ENCODE results near the gene EFHD1.

EFHD1 gene, protein sequence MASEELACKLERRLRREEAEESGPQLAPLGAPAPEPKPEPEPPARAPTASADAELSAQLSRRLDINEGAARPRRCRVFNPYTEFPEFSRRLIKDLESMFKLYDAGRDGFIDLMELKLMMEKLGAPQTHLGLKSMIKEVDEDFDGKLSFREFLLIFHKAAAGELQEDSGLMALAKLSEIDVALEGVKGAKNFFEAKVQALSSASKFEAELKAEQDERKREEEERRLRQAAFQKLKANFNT

GRCh38 chr2:232633413-232634205, at the start of gene EFHD1:
TSS of gene EFHD1 (plus strand) at chr2:232633604. CDS start at chr2:232633705, 101 bp downstream.
- DNase-seq (ENCODE audit: low spot score), result peak; percentile 89

GRCh38 chr2:232584238-232584637, 49.2 kb upstream of the EFHD1 start:
- no peak for DNase-seq (ENCODE audit: low spot score)

GRCh38 chr2:232586943-232587505, 46.4 kb upstream of the EFHD1 start:
- no peak for DNase-seq (ENCODE audit: low spot score)

DNA sequence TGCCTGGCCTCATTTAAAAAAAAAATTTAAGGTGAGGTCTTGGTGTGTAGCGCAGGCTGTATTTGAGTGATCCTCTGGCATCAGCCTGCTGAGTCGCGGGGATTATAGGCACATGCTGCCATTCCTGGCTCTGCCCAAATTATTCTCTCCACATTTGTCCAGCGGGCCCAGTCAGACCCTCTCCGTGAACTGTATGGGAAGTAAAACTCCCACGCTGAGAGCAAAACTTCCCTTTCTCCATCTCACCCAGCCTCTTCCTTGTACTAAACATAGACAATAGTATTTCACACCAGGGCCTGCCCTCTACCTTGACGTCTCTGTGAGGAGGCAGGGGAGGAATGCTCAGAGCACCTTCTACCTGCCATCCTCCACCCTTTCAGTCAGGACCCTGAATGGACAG, 45.9 kb upstream of the EFHD1 start:
- DNase-seq (ENCODE audit: low spot score), result no peak

- DNase-seq (ENCODE audit: low spot score), result no peak
Measured at GRCh38 chr2:232588031-232588430, 45.4 kb upstream of the EFHD1 start.

GRCh38 chr2:232588680-232589585, 44.5 kb upstream of the EFHD1 start:
- no peak for DNase-seq (ENCODE audit: low spot score)

GRCh38 chr2:232592772-232593395, 40.5 kb upstream of the EFHD1 start:
- DNase-seq (ENCODE audit: low spot score), result no peak

DNA sequence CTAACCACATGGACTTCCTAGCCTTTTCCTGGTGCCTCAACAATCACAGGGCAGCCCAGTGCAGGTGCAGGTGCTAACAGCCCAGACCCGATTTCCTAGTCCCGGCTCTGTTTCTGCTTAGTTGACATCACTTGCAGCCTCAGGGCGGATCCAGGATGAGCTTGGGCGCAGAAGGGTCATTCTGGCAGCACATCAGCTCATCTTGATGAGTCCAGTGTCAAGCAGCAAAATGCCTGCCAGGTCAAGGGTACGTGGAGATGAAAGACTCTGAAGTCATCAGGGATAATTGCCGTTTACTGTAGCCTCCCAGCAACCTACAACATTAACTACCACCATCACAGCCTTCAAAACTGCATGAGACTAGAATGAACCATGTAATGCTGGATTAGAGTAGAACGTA, 39.4 kb upstream of the EFHD1 start:
- DNase-seq (ENCODE audit: low spot score), result no peak

DNA sequence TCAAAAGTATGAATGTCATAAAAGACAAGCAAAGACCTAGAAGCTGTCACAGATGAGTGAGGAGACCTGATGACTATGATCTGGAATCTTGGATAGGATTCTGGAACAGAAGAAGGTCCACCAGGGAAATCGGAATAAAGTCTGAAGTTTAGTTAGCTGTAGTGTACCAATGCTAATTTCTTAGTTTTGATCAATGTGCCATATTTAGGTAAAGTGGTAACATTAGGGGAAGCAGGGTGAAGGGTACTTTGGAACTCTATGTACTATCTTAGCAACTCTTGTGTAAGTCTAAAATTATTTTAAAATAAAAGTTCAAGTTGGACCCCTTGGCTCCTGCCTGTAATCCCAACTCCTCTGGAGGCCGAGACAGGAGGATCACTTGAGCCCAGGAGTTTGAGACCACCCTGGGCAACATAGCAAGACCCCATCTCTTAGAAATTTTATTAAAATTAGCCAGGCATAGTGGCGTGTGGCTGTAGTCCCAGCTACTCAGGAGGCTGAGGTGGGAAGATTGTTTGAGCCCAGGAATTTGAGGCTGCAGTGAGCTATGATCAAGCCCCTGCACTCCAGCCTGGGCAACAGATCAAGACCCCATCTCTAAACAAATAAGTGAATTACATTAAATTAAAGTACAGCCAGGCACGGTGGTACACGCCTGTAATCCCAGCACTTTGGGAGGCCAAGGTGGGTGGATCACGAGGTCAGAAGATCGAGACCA, 35.9 kb upstream of the EFHD1 start:
- no peak for DNase-seq (ENCODE audit: low spot score)

DNA sequence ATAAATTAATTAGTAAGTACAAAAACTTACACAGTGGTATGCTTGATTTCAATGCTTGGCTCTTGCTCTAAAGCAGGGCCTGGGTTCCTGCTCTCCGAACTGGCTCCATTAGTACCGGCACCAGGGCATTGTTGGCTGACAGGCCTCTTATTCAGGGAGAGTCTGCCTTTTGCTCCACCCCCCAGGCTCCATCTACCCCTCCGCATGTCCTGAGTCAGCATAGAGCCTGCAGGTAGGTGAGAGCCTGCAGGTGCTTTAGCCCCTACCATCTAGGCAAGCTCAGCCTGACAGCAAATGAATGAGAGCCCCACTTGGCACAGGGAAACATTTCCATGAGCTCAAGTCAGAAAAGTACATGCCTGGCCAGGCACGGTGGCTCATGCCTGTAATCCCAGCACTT, 35.1 kb upstream of the EFHD1 start:
- no peak for DNase-seq (ENCODE audit: low spot score)

- DNase-seq (ENCODE audit: low spot score), result peak; percentile 91
Measured at GRCh38 chr2:232600053-232600773, 33.2 kb upstream of the EFHD1 start.

DNA sequence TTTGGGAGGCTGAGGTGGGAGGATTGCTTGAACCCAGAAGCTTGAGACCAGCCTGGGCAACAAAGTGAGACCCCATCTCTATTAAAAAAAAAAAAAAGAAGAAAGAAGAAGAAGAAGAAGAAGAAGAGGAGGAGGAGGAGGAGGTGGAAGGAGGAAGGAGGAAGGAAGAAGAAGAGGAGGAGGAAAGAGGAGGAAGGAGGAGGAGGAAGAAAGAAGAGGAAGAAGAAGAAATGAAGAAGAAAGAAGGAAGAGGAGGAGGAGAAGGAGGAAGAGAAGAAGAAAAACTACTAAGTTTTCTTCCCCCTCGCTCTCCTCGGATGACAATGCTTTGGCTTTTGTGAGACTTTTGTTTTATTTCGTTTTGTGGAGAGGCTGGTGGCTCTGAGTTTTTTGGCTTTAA, 30.1 kb upstream of the EFHD1 start:
- no peak for DNase-seq (ENCODE audit: low spot score)

GRCh38 chr2:232604535-232604934, 28.9 kb upstream of the EFHD1 start:
- DNase-seq (ENCODE audit: low spot score), result no peak

DNA sequence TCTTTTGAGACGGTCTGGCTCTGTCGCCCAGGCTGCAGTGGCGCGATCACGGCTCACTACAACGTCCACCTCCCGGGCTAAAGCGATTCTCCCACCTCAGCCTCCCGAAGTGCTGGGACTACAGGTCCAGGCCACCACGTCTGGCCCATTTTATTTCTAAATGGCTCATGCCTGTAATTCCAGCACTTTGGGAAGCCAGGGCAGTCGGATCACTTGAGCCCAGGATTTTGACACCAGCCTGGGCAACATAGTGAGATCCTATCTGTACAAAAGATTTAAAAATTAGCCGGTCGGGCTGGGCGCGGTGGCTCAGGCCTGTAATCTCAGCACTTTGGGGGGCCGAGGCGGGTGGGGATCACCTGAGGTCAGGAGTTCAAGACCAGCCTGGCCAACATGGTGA, 26.4 kb upstream of the EFHD1 start:
- DNase-seq (ENCODE audit: low spot score), result no peak

DNA sequence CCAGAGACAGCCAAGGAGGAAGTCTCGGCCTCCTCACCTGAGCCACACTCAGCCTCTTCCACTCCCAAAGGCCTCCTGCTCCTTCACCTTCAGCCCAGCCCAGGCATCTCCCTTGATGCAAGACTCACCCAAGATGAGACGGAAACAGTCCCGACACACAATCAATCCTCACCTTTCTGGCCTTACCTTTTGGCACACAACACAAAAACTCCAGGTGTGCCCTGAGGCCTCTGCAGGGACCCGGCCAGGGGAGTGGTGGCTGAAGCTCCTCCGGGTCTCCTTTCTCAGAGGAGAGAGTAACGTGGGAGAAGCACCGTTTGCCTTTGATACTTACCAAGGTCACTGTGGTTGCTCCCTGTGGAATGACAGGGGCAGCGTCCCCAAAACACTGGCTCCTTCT, 23.8 kb upstream of the EFHD1 start:
- no peak for DNase-seq (ENCODE audit: low spot score)

GRCh38 chr2:232610081-232610480, 23.3 kb upstream of the EFHD1 start:
- DNase-seq (ENCODE audit: low spot score), result no peak

- DNase-seq (ENCODE audit: low spot score), result no peak
Measured at GRCh38 chr2:232611061-232611460, 22.3 kb upstream of the EFHD1 start.

- peak; percentile 75 for DNase-seq (ENCODE audit: low spot score)
Measured at GRCh38 chr2:232611559-232612218, 21.7 kb upstream of the EFHD1 start.

- no peak for DNase-seq (ENCODE audit: low spot score)
Measured at GRCh38 chr2:232613538-232614134, 19.8 kb upstream of the EFHD1 start.

DNA sequence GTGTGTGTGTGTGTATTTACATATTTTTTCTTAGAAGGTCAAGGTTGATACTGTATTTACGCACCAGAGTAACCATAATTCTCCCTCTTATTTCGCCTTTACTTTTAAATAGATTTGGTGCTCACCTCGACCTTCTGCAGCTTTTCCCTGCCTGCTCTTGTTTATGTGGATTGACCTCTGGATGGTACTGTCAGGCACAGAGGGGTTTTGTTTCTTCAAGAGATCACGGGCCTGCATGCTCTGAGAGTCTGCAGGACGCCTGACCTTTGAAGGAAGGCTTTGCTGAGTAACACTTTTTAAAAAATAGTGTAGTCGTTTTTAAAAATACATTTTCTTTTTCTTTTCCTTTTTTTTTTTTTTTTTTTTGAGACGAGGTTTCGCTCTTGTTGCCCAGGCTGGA, 18.1 kb upstream of the EFHD1 start:
- DNase-seq (ENCODE audit: low spot score), result no peak

Data from D341Med (cell line).